Sigmoid colon (tissue), 7 donors: ENCODE measurements around the gene ZSCAN21. TPM values are rescaled to one million over a fixed set of nuclear protein-coding genes. Genes with fewer than 3 reads are reported as not detected.

Experiments used
- DNase-seq: peaks from one replicate; pipeline ENCODE4 v3.0.0-alpha.2; 2019
- H3K27ac ChIP-seq, 4 donors: fragments of 200-600 bp; sonication (generic); one replicate each; pipeline ENCODE4 v1.5.1; 2016 to 2019; ENCODE audit warnings: mild to moderate bottlenecking in 1 of 4
- H3K27me3 ChIP-seq, 3 donors: fragments of 200-600 bp; sonication (generic); one replicate each; pipeline ENCODE4 v1.5.1; 2019; ENCODE audit warnings: mild to moderate bottlenecking in 1 of 3
- H3K36me3 ChIP-seq, 4 donors: fragments of 200-600 bp; sonication (generic); one replicate each; pipeline ENCODE4 v1.5.1; 2016 to 2019
- H3K4me1 ChIP-seq, 4 donors: fragments of 200-600 bp; sonication (generic); one replicate each; pipeline ENCODE4 v1.5.1; 2017 to 2019
- H3K4me3 ChIP-seq, 4 donors: fragments of 200-600 bp; sonication (generic); one replicate each; pipeline ENCODE4 v1.5.1; 2017 to 2019; ENCODE audit warnings: mild to moderate bottlenecking in 2 of 4, moderate library complexity in 1 of 4
- H3K9me3 ChIP-seq, 4 donors: fragments of 200-600 bp in 3 of 4; sonication (generic) in 3 of 4; one replicate each; pipeline versions ENCODE4 v1.5.1 to v1.6.1; 2013 to 2019
- EP300 ChIP-seq, 4 donors: sonication (generic); formaldehyde crosslinking; IDR thresholded peaks; one replicate each; pipeline ENCODE4 v1.6.1; 2017; ENCODE audit warnings: antibody characterized with exemption in 4 of 4
- POLR2A ChIP-seq, 2 donors: fragments of 450-650 bp; IDR thresholded peaks; one replicate each; pipeline ENCODE4 v1.6.1; 2016; ENCODE audit warnings: antibody characterized with exemption in 2 of 2, mild to moderate bottlenecking in 2 of 2, moderate library complexity in 2 of 2
- POLR2AphosphoS5 ChIP-seq, 4 donors: sonication (generic); formaldehyde crosslinking; IDR thresholded peaks; one replicate each; pipeline ENCODE4 v1.6.1; 2017; ENCODE audit warnings: antibody characterized with exemption in 4 of 4
- WGBS, 2 donors: extraction: QIAGEN DNeasy Blood & Tissue Kit; methylation state at CpG; one replicate each; pipeline ENCODE4 v1.1.7; 2013; 5-methylcytosine and 5-hydroxymethylcytosine counted together
- intact Hi-C: fragments of 100-400 bp; cut with DNase I; formaldehyde crosslinking; loops from one replicate; pipeline ENCODE4 v1.15.1; 2023
- polyA plus RNA-seq, 3 donors: library from polyadenylated mRNA; stranded (reverse); fragments of 200-250 nt; gene quantifications; one replicate each; pipeline ENCODE4 v1.2.3, GENCODE V29; 2013
- total RNA-seq, 4 donors: library from RNA; depleted of rRNA; stranded (reverse); fragments of >200 nt; gene quantifications; one replicate each; pipeline ENCODE4 v1.1.0, GENCODE V29; 2016
- TF ChIP-seq, protein P1 (sequence below), 4 experiments: fragments of 450-650 bp in 3 of 4; fragments of 200-600 bp in 1 of 4; IDR thresholded peaks; one replicate each; pipeline ENCODE4 v1.5.1; 2016 to 2019; ENCODE audit warnings: antibody characterized with exemption in 4 of 4, mild to moderate bottlenecking in 3 of 4, moderate library complexity in 2 of 4
- donor health status: healthy with polysubstance abuse.
- donor health status: Bipolar disorder and iron deficiency.
- donor health status: healthy.

Gene ZSCAN21
- total and polyA plus RNA-seq, 7 donors, result 4.2 to 21.8 (median 14.7) TPM

GRCh38 chr7:100044718-100045117 is 4.9 kb upstream of the ZSCAN21 start:
- no peak overlapping the region for H3K27ac ChIP-seq
- peaks cover 0 to 4% (median 1%) of the 10 kb centered on the region in 4 donors for H3K4me1 ChIP-seq
- no peaks in the 10 kb centered on the region for H3K27me3 ChIP-seq
- intact Hi-C loops, result no loop called here
- 23 to 35% methylated on average over 6 of the region's 6 CpGs for WGBS, 2 donors
- no peaks in the 10 kb centered on the region for H3K36me3 ChIP-seq
- H3K9me3 ChIP-seq, result no peaks in the 10 kb centered on the region
- no peak overlapping the region for H3K4me3 ChIP-seq
- no peak for TF ChIP-seq EP300 (IDR thresholded peaks at IDR 0.05)
- no peak for TF ChIP-seq POLR2A (IDR thresholded peaks at IDR 0.05)
- TF ChIP-seq POLR2AphosphoS5 (IDR thresholded peaks at IDR 0.05), result no peak
- TF ChIP-seq, protein P1, sequence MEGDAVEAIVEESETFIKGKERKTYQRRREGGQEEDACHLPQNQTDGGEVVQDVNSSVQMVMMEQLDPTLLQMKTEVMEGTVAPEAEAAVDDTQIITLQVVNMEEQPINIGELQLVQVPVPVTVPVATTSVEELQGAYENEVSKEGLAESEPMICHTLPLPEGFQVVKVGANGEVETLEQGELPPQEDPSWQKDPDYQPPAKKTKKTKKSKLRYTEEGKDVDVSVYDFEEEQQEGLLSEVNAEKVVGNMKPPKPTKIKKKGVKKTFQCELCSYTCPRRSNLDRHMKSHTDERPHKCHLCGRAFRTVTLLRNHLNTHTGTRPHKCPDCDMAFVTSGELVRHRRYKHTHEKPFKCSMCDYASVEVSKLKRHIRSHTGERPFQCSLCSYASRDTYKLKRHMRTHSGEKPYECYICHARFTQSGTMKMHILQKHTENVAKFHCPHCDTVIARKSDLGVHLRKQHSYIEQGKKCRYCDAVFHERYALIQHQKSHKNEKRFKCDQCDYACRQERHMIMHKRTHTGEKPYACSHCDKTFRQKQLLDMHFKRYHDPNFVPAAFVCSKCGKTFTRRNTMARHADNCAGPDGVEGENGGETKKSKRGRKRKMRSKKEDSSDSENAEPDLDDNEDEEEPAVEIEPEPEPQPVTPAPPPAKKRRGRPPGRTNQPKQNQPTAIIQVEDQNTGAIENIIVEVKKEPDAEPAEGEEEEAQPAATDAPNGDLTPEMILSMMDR (IDR thresholded peaks at IDR 0.05), result no peak
- DNase-seq, result no peak

GRCh38 chr7:100048680-100049079 is 894 bp upstream of the ZSCAN21 start:
- H3K4me1 ChIP-seq, result peaks cover 0 to 27% (median 20%) of the 10 kb centered on the region in 4 donors
- intact Hi-C loops, result loop anchor here (1.0 kb wide), 2 partner anchors 33 to 52 kb away; partner anchors contain the start of gene ZNF3
- no peak for DNase-seq
- no peaks in the 10 kb centered on the region for H3K27me3 ChIP-seq
- H3K9me3 ChIP-seq, result no peaks in the 10 kb centered on the region
- no peak overlapping the region for H3K4me3 ChIP-seq
- no peak overlapping the region for H3K27ac ChIP-seq
- 54 to 82% methylated on average over 4 of the region's 4 CpGs for WGBS, 2 donors
- H3K36me3 ChIP-seq, result no peaks in the 10 kb centered on the region
- TF ChIP-seq POLR2AphosphoS5 (IDR thresholded peaks at IDR 0.05) (no peak), POLR2A (IDR thresholded peaks at IDR 0.05) (no peak), EP300 (IDR thresholded peaks at IDR 0.05) (no peak)
- TF ChIP-seq, protein P1 (IDR thresholded peaks at IDR 0.05), result no peak

GRCh38 chr7:100051611-100052010 is 2.0 kb downstream of the ZSCAN21 start:
- no peaks in the 10 kb centered on the region for H3K9me3 ChIP-seq
- intact Hi-C loops, result loop anchor here (5.0 kb wide), 1 partner anchor 34 kb away; the partner anchor contains the start of gene ZKSCAN1
- no peak overlapping the region for H3K27ac ChIP-seq
- H3K4me1 ChIP-seq, result peaks cover 0 to 32% (median 20%) of the 10 kb centered on the region in 4 donors
- TF ChIP-seq EP300 (IDR thresholded peaks at IDR 0.05), result no peak
- TF ChIP-seq POLR2A (IDR thresholded peaks at IDR 0.05), result no peak
- no peak for TF ChIP-seq POLR2AphosphoS5 (IDR thresholded peaks at IDR 0.05)
- TF ChIP-seq, protein P1 (IDR thresholded peaks at IDR 0.05), result no peak
- WGBS, 2 donors, result 88 to 92% methylated on average over 3 of the region's 3 CpGs
- no peaks in the 10 kb centered on the region for H3K27me3 ChIP-seq
- H3K36me3 ChIP-seq, result no peaks in the 10 kb centered on the region
- DNase-seq, result no peak
- no peak overlapping the region for H3K4me3 ChIP-seq

DNA sequence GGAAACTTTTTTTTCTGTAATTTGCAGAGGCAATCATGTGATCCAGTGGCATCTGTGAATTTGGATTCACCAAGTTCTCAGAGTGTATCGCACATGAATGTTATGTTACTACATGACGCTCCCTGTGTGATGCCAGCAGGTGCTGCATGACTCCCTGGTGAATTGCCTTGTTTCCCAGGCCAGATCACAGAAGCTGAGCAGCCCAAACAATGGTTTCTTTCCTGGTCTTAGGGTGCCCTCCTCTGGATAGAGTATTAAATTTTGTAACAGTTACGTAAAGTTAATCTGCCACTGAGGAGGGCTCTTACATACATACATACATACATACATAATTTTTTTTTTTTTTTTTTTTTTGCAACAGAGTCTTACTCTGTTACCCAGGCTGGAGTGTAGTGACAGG is 3.6 kb downstream of the ZSCAN21 start:
- intact Hi-C loops, result loop anchor here (1.0 to 5.0 kb wide), 2 partner anchors 36 to 59 kb away; partner anchors contain the start of gene ZKSCAN1
- peak overlapping the region in 3 of 4 donors; percentile 46 to 63 (median 61) for H3K27ac ChIP-seq
- DNase-seq, result peak; percentile 70
- no peak overlapping the region for H3K4me3 ChIP-seq
- WGBS, 2 donors, result 21 to 58% methylated on average over 3 of the region's 3 CpGs
- no peaks in the 10 kb centered on the region for H3K9me3 ChIP-seq
- H3K4me1 ChIP-seq, result peaks cover 0 to 32% (median 20%) of the 10 kb centered on the region in 4 donors
- no peak for TF ChIP-seq POLR2AphosphoS5 (IDR thresholded peaks at IDR 0.05)
- TF ChIP-seq POLR2A (IDR thresholded peaks at IDR 0.05), result no peak
- TF ChIP-seq, protein P1 (IDR thresholded peaks at IDR 0.05), result peak in 2 of 4 experiments; percentile 47 to 52
- TF ChIP-seq EP300 (IDR thresholded peaks at IDR 0.05), result no peak
- no peaks in the 10 kb centered on the region for H3K27me3 ChIP-seq
- peaks cover 0 to 16% (median 10%) of the 10 kb centered on the region in 4 donors for H3K36me3 ChIP-seq

DNA sequence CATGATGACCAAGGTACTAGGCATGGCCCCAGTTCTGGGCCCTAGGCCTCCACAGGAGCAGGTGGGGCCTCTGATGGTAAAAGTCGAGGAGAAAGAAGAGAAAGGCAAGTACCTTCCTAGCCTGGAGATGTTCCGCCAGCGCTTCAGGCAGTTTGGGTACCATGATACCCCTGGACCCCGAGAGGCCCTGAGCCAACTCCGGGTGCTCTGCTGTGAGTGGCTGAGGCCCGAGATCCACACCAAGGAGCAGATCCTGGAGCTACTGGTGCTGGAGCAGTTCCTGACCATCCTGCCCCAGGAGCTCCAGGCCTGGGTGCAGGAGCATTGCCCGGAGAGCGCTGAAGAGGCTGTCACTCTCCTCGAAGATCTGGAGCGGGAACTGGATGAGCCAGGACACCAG is 7.4 kb downstream of the ZSCAN21 start:
- peaks cover 0 to 16% (median 8%) of the 10 kb centered on the region in 4 donors for H3K4me1 ChIP-seq
- H3K9me3 ChIP-seq, result no peaks in the 10 kb centered on the region
- intact Hi-C loops, result no loop called here
- 94 to 97% methylated on average over 10 of the region's 10 CpGs for WGBS, 2 donors
- peaks cover 0 to 54% (median 22%) of the 10 kb centered on the region in 4 donors for H3K36me3 ChIP-seq
- no peak overlapping the region for H3K27ac ChIP-seq
- no peaks in the 10 kb centered on the region for H3K27me3 ChIP-seq
- no peak overlapping the region for H3K4me3 ChIP-seq
- no peak for TF ChIP-seq EP300 (IDR thresholded peaks at IDR 0.05)
- TF ChIP-seq POLR2A (IDR thresholded peaks at IDR 0.05), result no peak
- TF ChIP-seq, protein P1 (IDR thresholded peaks at IDR 0.05), result no peak
- no peak for TF ChIP-seq POLR2AphosphoS5 (IDR thresholded peaks at IDR 0.05)
- DNase-seq, result peak; percentile 60
